ENCODE results near the gene LRIG3.

LRIG3 gene

GRCh38 chr12:58918469-58918844, 1.8 kb downstream of the LRIG3 start:
- H2BK120ac ChIP-seq (ENCODE audit: low read depth, low read length): no peak overlapping the region
- H4K91ac ChIP-seq (ENCODE audit: low read depth, low read length, poor library complexity): no peak overlapping the region
- no peak overlapping the region for H2BK15ac ChIP-seq (ENCODE audit: low read length)
- H3K14ac ChIP-seq (ENCODE audit: low read length): no peak overlapping the region
- H3K79me1 ChIP-seq (ENCODE audit: low read depth, low read length): peaks cover 4% of the 10 kb centered on the region
- H3K4ac ChIP-seq (ENCODE audit: low read length): no peak overlapping the region
- peaks cover 1 to 8% of the 10 kb centered on the region in 2 donors for H3K36me3 ChIP-seq (replicated peaks in 1 of 2; ENCODE audit: control insufficient read depth in 2 of 2, insufficient read depth in 2 of 2, low read length in 2 of 2)
- H3K4me2 ChIP-seq (ENCODE audit: insufficient read depth, low read length, poor library complexity, severe bottlenecking): no peak overlapping the region
- no peak overlapping the region for H4K8ac ChIP-seq (ENCODE audit: low read depth, low read length)
- H2AK5ac ChIP-seq (ENCODE audit: low read depth, low read length): no peak overlapping the region
- DNase-seq (ENCODE audit: low spot score): no peak
- H2BK12ac ChIP-seq (ENCODE audit: low read length): no peak overlapping the region
- H3K27me3 ChIP-seq (ENCODE audit: control insufficient read depth in 3 of 3, insufficient read depth in 3 of 3, low read depth in 1 of 3, low read length in 3 of 3): no peaks in the 10 kb centered on the region
- H2BK5ac ChIP-seq (ENCODE audit: low read length): no peak overlapping the region
- no peak overlapping the region for H3K23ac ChIP-seq (ENCODE audit: low read depth, low read length, poor library complexity)
- H3K18ac ChIP-seq (ENCODE audit: low read length): no peak overlapping the region
- no peaks in the 10 kb centered on the region for H3K9me3 ChIP-seq (replicated peaks in 1 of 2; ENCODE audit: control insufficient read depth in 2 of 2, insufficient read depth in 1 of 2, low read depth in 1 of 2, low read length in 2 of 2)
- no peak overlapping the region for H3K27ac ChIP-seq (replicated peaks; ENCODE audit: low read length)
- 100% methylated on average over 1 of the region's 4 CpGs; no CpG with 5 or more reads in 1 of the 2 donors for WGBS, 2 donors (ENCODE audit: extremely low coverage in 2 of 2, insufficient read length in 2 of 2, insufficient replicate concordance in 1 of 2)
- H3K4me1 ChIP-seq (ENCODE audit: control insufficient read depth in 2 of 2, insufficient read depth in 1 of 2, low read depth in 1 of 2, low read length in 2 of 2): peaks cover 7 to 21% of the 10 kb centered on the region in 2 donors
- no peak overlapping the region for H3K9ac ChIP-seq (ENCODE audit: low read depth, low read length, poor library complexity)
- H2AFZ ChIP-seq (ENCODE audit: low read length): no peak overlapping the region
- H3K4me3 ChIP-seq (ENCODE audit: low read length in 2 of 2): peak overlapping the region in 1 of 2 donors; percentile 1

GRCh38 chr12:58917699-58918468, 2.4 kb downstream of the LRIG3 start:
- Histone ChIP-seq H3K36me3 (replicated peaks in 1 of 2; ENCODE audit: control insufficient read depth in 2 of 2, insufficient read depth in 2 of 2, low read length in 2 of 2) (peaks cover 2 to 14% of the 10 kb centered on the region in 2 donors), H4K91ac (ENCODE audit: low read depth, low read length, poor library complexity) (no peak overlapping the region), H3K79me1 (ENCODE audit: low read depth, low read length) (peaks cover 4% of the 10 kb centered on the region), H4K8ac (ENCODE audit: low read depth, low read length) (no peak overlapping the region), H3K4me2 (ENCODE audit: insufficient read depth, low read length, poor library complexity, severe bottlenecking) (no peak overlapping the region), H3K27ac (replicated peaks; ENCODE audit: low read length) (no peak overlapping the region), H2BK120ac (ENCODE audit: low read depth, low read length) (no peak overlapping the region), H3K4me3 (ENCODE audit: low read length in 2 of 2) (peak overlapping the region in 1 of 2 donors; percentile 1), H3K23ac (ENCODE audit: low read depth, low read length, poor library complexity) (no peak overlapping the region), H3K14ac (ENCODE audit: low read length) (no peak overlapping the region), H3K4me1 (ENCODE audit: control insufficient read depth in 2 of 2, insufficient read depth in 1 of 2, low read depth in 1 of 2, low read length in 2 of 2) (peaks cover 8 to 21% of the 10 kb centered on the region in 2 donors), H3K9ac (ENCODE audit: low read depth, low read length, poor library complexity) (no peak overlapping the region), H3K27me3 (ENCODE audit: control insufficient read depth in 3 of 3, insufficient read depth in 3 of 3, low read depth in 1 of 3, low read length in 3 of 3) (no peaks in the 10 kb centered on the region), H3K4ac (ENCODE audit: low read length) (no peak overlapping the region), H3K9me3 (replicated peaks in 1 of 2; ENCODE audit: control insufficient read depth in 2 of 2, insufficient read depth in 1 of 2, low read depth in 1 of 2, low read length in 2 of 2) (no peaks in the 10 kb centered on the region), H2AK5ac (ENCODE audit: low read depth, low read length) (no peak overlapping the region), H2BK15ac (ENCODE audit: low read length) (no peak overlapping the region), H2BK12ac (ENCODE audit: low read length) (no peak overlapping the region), H2BK5ac (ENCODE audit: low read length) (no peak overlapping the region), H3K18ac (ENCODE audit: low read length) (no peak overlapping the region), H2AFZ (ENCODE audit: low read length) (no peak overlapping the region)
- no peak for DNase-seq (ENCODE audit: low spot score)
- no CpG with 5 or more reads among the region's 5 CpGs for WGBS, 2 donors (ENCODE audit: extremely low coverage in 2 of 2, insufficient read length in 2 of 2, insufficient replicate concordance in 1 of 2)

- Histone ChIP-seq H3K9me3 (replicated peaks in 1 of 2; ENCODE audit: control insufficient read depth in 2 of 2, insufficient read depth in 1 of 2, low read depth in 1 of 2, low read length in 2 of 2) (peaks cover 0 to 3% of the 10 kb centered on the region in 2 donors), H3K23ac (ENCODE audit: low read depth, low read length, poor library complexity) (no peak overlapping the region), H3K4ac (ENCODE audit: low read length) (no peak overlapping the region), H2BK12ac (ENCODE audit: low read length) (no peak overlapping the region), H3K27me3 (ENCODE audit: control insufficient read depth in 3 of 3, insufficient read depth in 3 of 3, low read depth in 1 of 3, low read length in 3 of 3) (no peaks in the 10 kb centered on the region), H3K14ac (ENCODE audit: low read length) (no peak overlapping the region), H3K79me1 (ENCODE audit: low read depth, low read length) (peaks cover 4% of the 10 kb centered on the region), H2AK5ac (ENCODE audit: low read depth, low read length) (no peak overlapping the region), H2BK120ac (ENCODE audit: low read depth, low read length) (no peak overlapping the region), H3K36me3 (replicated peaks in 1 of 2; ENCODE audit: control insufficient read depth in 2 of 2, insufficient read depth in 2 of 2, low read length in 2 of 2) (peaks cover 4 to 19% of the 10 kb centered on the region in 2 donors), H4K8ac (ENCODE audit: low read depth, low read length) (no peak overlapping the region), H3K18ac (ENCODE audit: low read length) (no peak overlapping the region), H2BK15ac (ENCODE audit: low read length) (no peak overlapping the region), H3K4me3 (ENCODE audit: low read length in 2 of 2) (no peak overlapping the region), H2AFZ (ENCODE audit: low read length) (no peak overlapping the region), H2BK5ac (ENCODE audit: low read length) (no peak overlapping the region), H3K4me1 (ENCODE audit: control insufficient read depth in 2 of 2, insufficient read depth in 1 of 2, low read depth in 1 of 2, low read length in 2 of 2) (peaks cover 9 to 21% of the 10 kb centered on the region in 2 donors), H3K9ac (ENCODE audit: low read depth, low read length, poor library complexity) (no peak overlapping the region), H3K27ac (replicated peaks; ENCODE audit: low read length) (peak overlapping the region; percentile 50), H3K4me2 (ENCODE audit: insufficient read depth, low read length, poor library complexity, severe bottlenecking) (no peak overlapping the region), H4K91ac (ENCODE audit: low read depth, low read length, poor library complexity) (no peak overlapping the region)
- WGBS, 2 donors (ENCODE audit: extremely low coverage in 2 of 2, insufficient read length in 2 of 2, insufficient replicate concordance in 1 of 2): no CpG with 5 or more reads among the region's 6 CpGs
- no peak for DNase-seq (ENCODE audit: low spot score)
Observed at GRCh38 chr12:58916921-58917511, 3.3 kb downstream of the LRIG3 start.

- H3K4ac ChIP-seq (ENCODE audit: low read length): no peak overlapping the region
- H2AK5ac ChIP-seq (ENCODE audit: low read depth, low read length): no peak overlapping the region
- H2BK5ac ChIP-seq (ENCODE audit: low read length): no peak overlapping the region
- H3K9me3 ChIP-seq (replicated peaks in 1 of 2; ENCODE audit: control insufficient read depth in 2 of 2, insufficient read depth in 1 of 2, low read depth in 1 of 2, low read length in 2 of 2): peaks cover 0 to 3% of the 10 kb centered on the region in 2 donors
- H2AFZ ChIP-seq (ENCODE audit: low read length): no peak overlapping the region
- no peak overlapping the region for H4K8ac ChIP-seq (ENCODE audit: low read depth, low read length)
- H3K18ac ChIP-seq (ENCODE audit: low read length): no peak overlapping the region
- peaks cover 4% of the 10 kb centered on the region for H3K79me1 ChIP-seq (ENCODE audit: low read depth, low read length)
- H3K4me3 ChIP-seq (ENCODE audit: low read length in 2 of 2): no peak overlapping the region
- no peak overlapping the region for H3K27ac ChIP-seq (replicated peaks; ENCODE audit: low read length)
- no peak overlapping the region for H2BK15ac ChIP-seq (ENCODE audit: low read length)
- H4K91ac ChIP-seq (ENCODE audit: low read depth, low read length, poor library complexity): no peak overlapping the region
- no peak overlapping the region for H3K9ac ChIP-seq (ENCODE audit: low read depth, low read length, poor library complexity)
- no peak overlapping the region for H3K23ac ChIP-seq (ENCODE audit: low read depth, low read length, poor library complexity)
- H3K27me3 ChIP-seq (ENCODE audit: control insufficient read depth in 3 of 3, insufficient read depth in 3 of 3, low read depth in 1 of 3, low read length in 3 of 3): no peaks in the 10 kb centered on the region
- no peak overlapping the region for H2BK120ac ChIP-seq (ENCODE audit: low read depth, low read length)
- H3K4me1 ChIP-seq (ENCODE audit: control insufficient read depth in 2 of 2, insufficient read depth in 1 of 2, low read depth in 1 of 2, low read length in 2 of 2): peaks cover 8 to 21% of the 10 kb centered on the region in 2 donors
- H3K14ac ChIP-seq (ENCODE audit: low read length): no peak overlapping the region
- WGBS, 2 donors (ENCODE audit: extremely low coverage in 2 of 2, insufficient read length in 2 of 2, insufficient replicate concordance in 1 of 2): no CpG with 5 or more reads among the region's 2 CpGs
- no peak for DNase-seq (ENCODE audit: low spot score)
- H3K36me3 ChIP-seq (replicated peaks in 1 of 2; ENCODE audit: control insufficient read depth in 2 of 2, insufficient read depth in 2 of 2, low read length in 2 of 2): peaks cover 4 to 19% of the 10 kb centered on the region in 2 donors
- H3K4me2 ChIP-seq (ENCODE audit: insufficient read depth, low read length, poor library complexity, severe bottlenecking): no peak overlapping the region
- no peak overlapping the region for H2BK12ac ChIP-seq (ENCODE audit: low read length)
Observed at GRCh38 chr12:58916161-58916621, 4.1 kb downstream of the LRIG3 start.
